DMS79 (cell line): ENCODE results near the gene PIK3R4.
A peak's percentile ranks its signal among the peaks of the same experiment; 100 is the strongest.

ENCODE experiments used
- DNase-seq: peaks from one replicate; lab custom pipeline; 2025; lab: John Stamatoyannopoulos, UW

Gene PIK3R4

GRCh38 chr3:130688697-130689470 is 57.7 kb downstream of the PIK3R4 start:
- no peak for DNase-seq

- DNase-seq = no peak
These were observed 58.5 kb downstream of the PIK3R4 start for GRCh38 chr3:130688015-130688688.

- DNase-seq = no peak
These were observed 59.3 kb downstream of the PIK3R4 start for GRCh38 chr3:130687327-130687726.

- DNase-seq = no peak
These were observed 59.8 kb downstream of the PIK3R4 start for GRCh38 chr3:130686833-130687232.

- no peak for DNase-seq
These were observed 64.5 kb downstream of the PIK3R4 start for GRCh38 chr3:130682131-130682530.

- DNase-seq = no peak
These were observed 67.4 kb downstream of the PIK3R4 start for GRCh38 chr3:130679218-130679617.

- DNase-seq = no peak
These were observed 69.3 kb downstream of the PIK3R4 start for GRCh38 chr3:130677343-130677742.

- DNase-seq = peak; percentile 51
These were observed 74.9 kb downstream of the PIK3R4 start for GRCh38 chr3:130671545-130672312.

- DNase-seq = no peak
These were observed 76.9 kb downstream of the PIK3R4 start for GRCh38 chr3:130669740-130670139.

GRCh38 chr3:130663092-130663491 is 83.5 kb downstream of the PIK3R4 start:
- DNase-seq = no peak

- no peak for DNase-seq
These were observed 84.1 kb downstream of the PIK3R4 start for GRCh38 chr3:130662501-130662996.

GRCh38 chr3:130661140-130661891 is 85.3 kb downstream of the PIK3R4 start:
- no peak for DNase-seq

GRCh38 chr3:130659911-130660310 is 86.7 kb downstream of the PIK3R4 start:
- no peak for DNase-seq

- DNase-seq = no peak
These were observed 88.0 kb downstream of the PIK3R4 start for GRCh38 chr3:130658678-130659077.

GRCh38 chr3:130656627-130657026 is 90.0 kb downstream of the PIK3R4 start:
- no peak for DNase-seq

GRCh38 chr3:130654921-130655320 is 91.7 kb downstream of the PIK3R4 start:
- no peak for DNase-seq

- no peak for DNase-seq
These were observed 92.5 kb downstream of the PIK3R4 start for GRCh38 chr3:130654091-130654490.

- DNase-seq = no peak
These were observed 97.5 kb downstream of the PIK3R4 start for GRCh38 chr3:130649061-130649654.

- DNase-seq = no peak
These were observed 98.3 kb downstream of the PIK3R4 start for GRCh38 chr3:130648293-130648692.

GRCh38 chr3:130645261-130645660 is 101.4 kb downstream of the PIK3R4 start:
- peak; percentile 7 for DNase-seq

- DNase-seq = no peak
These were observed 101.9 kb downstream of the PIK3R4 start for GRCh38 chr3:130644628-130645253.
